Measurements from ENCODE around the gene SLAMF1. TPM values are rescaled to one million over a fixed set of nuclear protein-coding genes. Genes with fewer than 3 reads are reported as not detected.

Gene SLAMF1
- total RNA-seq, 4 donors from 2014 or later: 1.1 to 2.2 (median 1.7) TPM; not detected in 1

GRCh38 chr1:160665330-160666078 is 18.7 kb upstream of the SLAMF1 start:
- no peak for DNase-seq
- 21 to 40% methylated on average over 6 of the region's 6 CpGs for WGBS, 2 donors
- Histone ChIP-seq H3K4me1 (peaks cover 0 to 13% (median 2%) of the 10 kb centered on the region in 3 donors), H3K27ac (peak overlapping the region in 3 of 4 donors; percentile 5 to 64 (median 63)), H3K27me3 (no peaks in the 10 kb centered on the region), H3K9me3 (peaks cover 0 to 7% (median 0%) of the 10 kb centered on the region in 3 donors), H3K36me3 (no peaks in the 10 kb centered on the region), H3K4me3 (peak overlapping the region in 1 of 4 donors; percentile 8)
- intact Hi-C loops (cut with DNase I): no loop called here
- no peak for TF ChIP-seq CTCF (IDR thresholded peaks at IDR 0.05)
- TF ChIP-seq POLR2A (IDR thresholded peaks at IDR 0.05): no peak

GRCh38 chr1:160664573-160665051 is 17.8 kb upstream of the SLAMF1 start:
- Histone ChIP-seq H3K27me3 (no peaks in the 10 kb centered on the region), H3K4me3 (no peak overlapping the region), H3K36me3 (no peaks in the 10 kb centered on the region), H3K9me3 (peaks cover 0 to 4% (median 0%) of the 10 kb centered on the region in 3 donors), H3K27ac (peak overlapping the region in 1 of 4 donors; percentile 4), H3K4me1 (peaks cover 0 to 13% (median 2%) of the 10 kb centered on the region in 3 donors)
- intact Hi-C loops (cut with DNase I): no loop called here
- no peak for DNase-seq
- 45 to 64% methylated on average over 3 of the region's 3 CpGs for WGBS, 2 donors
- no peak for TF ChIP-seq CTCF (IDR thresholded peaks at IDR 0.05)
- TF ChIP-seq POLR2A (IDR thresholded peaks at IDR 0.05): no peak

GRCh38 chr1:160662910-160663309 is 16.1 kb upstream of the SLAMF1 start:
- Histone ChIP-seq H3K27me3 (no peaks in the 10 kb centered on the region), H3K36me3 (no peaks in the 10 kb centered on the region), H3K4me1 (peaks cover 0 to 13% (median 2%) of the 10 kb centered on the region in 3 donors), H3K4me3 (no peak overlapping the region), H3K9me3 (no peaks in the 10 kb centered on the region), H3K27ac (no peak overlapping the region)
- no peak for TF ChIP-seq POLR2A (IDR thresholded peaks at IDR 0.05)
- TF ChIP-seq CTCF (IDR thresholded peaks at IDR 0.05): no peak
- no peak for DNase-seq
- WGBS, 2 donors: 70 to 89% methylated on average over 4 of the region's 4 CpGs
- intact Hi-C loops (cut with DNase I): no loop called here

GRCh38 chr1:160659566-160659965 is 12.7 kb upstream of the SLAMF1 start:
- TF ChIP-seq CTCF (IDR thresholded peaks at IDR 0.05) (no peak), POLR2A (IDR thresholded peaks at IDR 0.05) (no peak)
- peaks cover 0 to 4% (median 0%) of the 10 kb centered on the region in 3 donors for H3K4me1 ChIP-seq
- H3K9me3 ChIP-seq: no peaks in the 10 kb centered on the region
- DNase-seq: no peak
- H3K27ac ChIP-seq: no peak overlapping the region
- H3K4me3 ChIP-seq: no peak overlapping the region
- H3K27me3 ChIP-seq: no peaks in the 10 kb centered on the region
- 87 to 96% methylated on average over 4 of the region's 4 CpGs for WGBS, 2 donors
- no peaks in the 10 kb centered on the region for H3K36me3 ChIP-seq
- intact Hi-C loops (cut with DNase I): no loop called here

GRCh38 chr1:160658814-160659193 is 12.0 kb upstream of the SLAMF1 start:
- Histone ChIP-seq H3K36me3 (no peaks in the 10 kb centered on the region), H3K4me1 (peaks cover 0 to 4% (median 0%) of the 10 kb centered on the region in 3 donors), H3K27me3 (no peaks in the 10 kb centered on the region), H3K4me3 (no peak overlapping the region), H3K9me3 (no peaks in the 10 kb centered on the region), H3K27ac (no peak overlapping the region)
- TF ChIP-seq POLR2A (IDR thresholded peaks at IDR 0.05) (no peak), CTCF (IDR thresholded peaks at IDR 0.05) (no peak)
- intact Hi-C loops (cut with DNase I): no loop called here
- 90 to 100% methylated on average over 2 of the region's 2 CpGs for WGBS, 2 donors
- no peak for DNase-seq
